GM19438 (cell line): ENCODE results near the gene FFAR3.
"Not testable (repeated sequence)": the region's sequence is repeated elsewhere in the genome, so short reads cannot be mapped to it uniquely, and the experiment has no call there.

Experiments
- ATAC-seq: cut with Tn5 transposase; IDR thresholded peaks from one replicate; pipeline ENCODE4 v1.9.1; 2021; ENCODE audit warnings: low read depth; ENCODE audit not compliant: unreplicated experiment

Gene FFAR3

GRCh38 chr19:35349614-35350521 is 8.4 kb upstream of the FFAR3 start:
- no peak for ATAC-seq

- no peak for ATAC-seq
Observed at GRCh38 chr19:35350591-35350990, 7.7 kb upstream of the FFAR3 start.

- ATAC-seq, result no peak
Observed at GRCh38 chr19:35351411-35352176, 6.7 kb upstream of the FFAR3 start.

- no peak for ATAC-seq
Observed at GRCh38 chr19:35352177-35352447, 6.1 kb upstream of the FFAR3 start.

- no peak for ATAC-seq
Observed at GRCh38 chr19:35352448-35353304, 5.6 kb upstream of the FFAR3 start.

- no peak for ATAC-seq
Observed at GRCh38 chr19:35353635-35354034, 4.6 kb upstream of the FFAR3 start.

- ATAC-seq, result no peak
Observed at GRCh38 chr19:35354898-35355297, 3.4 kb upstream of the FFAR3 start.

GRCh38 chr19:35355791-35356460 is 2.3 kb upstream of the FFAR3 start:
- ATAC-seq, result no peak

- not testable (repeated sequence) for ATAC-seq
Observed at GRCh38 chr19:35358834-35359233, 574 bp downstream of the FFAR3 start.

GRCh38 chr19:35359395-35359794 is 1.1 kb downstream of the FFAR3 start:
- not testable (repeated sequence) for ATAC-seq

- ATAC-seq, result not testable (repeated sequence)
Observed at GRCh38 chr19:35360081-35360480, 1.8 kb downstream of the FFAR3 start.

GRCh38 chr19:35360880-35361420 is 2.7 kb downstream of the FFAR3 start:
- ATAC-seq, result no peak

- ATAC-seq, result no peak
Observed at GRCh38 chr19:35362261-35363000, 4.2 kb downstream of the FFAR3 start.

- ATAC-seq, result no peak
Observed at GRCh38 chr19:35363001-35363590, 4.8 kb downstream of the FFAR3 start.

GRCh38 chr19:35363711-35364425 is 5.6 kb downstream of the FFAR3 start:
- ATAC-seq, result no peak

GRCh38 chr19:35365303-35365702 is 7.0 kb downstream of the FFAR3 start:
- ATAC-seq, result no peak

GRCh38 chr19:35368378-35368777 is 10.1 kb downstream of the FFAR3 start:
- no peak for ATAC-seq

GRCh38 chr19:35369522-35369921 is 11.3 kb downstream of the FFAR3 start:
- ATAC-seq, result no peak
